HFF-Myc (cell line): ENCODE data around the gene CSTPP1.

Experiments used
- DNase-seq: peaks from one replicate; pipeline ENCODE4 v3.0.0-alpha.2; 2011; ENCODE audit warnings: low read depth; ENCODE audit errors: extremely low read depth
- H3K4me3 ChIP-seq: replicated peaks from 2 replicates; pipeline ENCODE4 v1.5.1; 2011; ENCODE audit warnings: low read depth, mild to moderate bottlenecking, control low read depth, low read length
- CTCF ChIP-seq: IDR thresholded peaks from 2 replicates; pipeline ENCODE4 v1.5.1; 2012; ENCODE audit warnings: mild to moderate bottlenecking, low read depth, low read length, control low read depth; ENCODE audit errors: missing control alignments

The CSTPP1 gene

GRCh38 chr11:46892838-46893237, 43.7 kb upstream of the CSTPP1 start:
- DNase-seq: no peak
- no peak overlapping the region for H3K4me3 ChIP-seq
- no peak for TF ChIP-seq CTCF

- no peak for TF ChIP-seq CTCF
- H3K4me3 ChIP-seq: no peak overlapping the region
- DNase-seq: no peak
Measured at GRCh38 chr11:46894506-46894905, 42.1 kb upstream of the CSTPP1 start.

GRCh38 chr11:46894961-46895360, 41.6 kb upstream of the CSTPP1 start:
- no peak for TF ChIP-seq CTCF
- DNase-seq: no peak
- H3K4me3 ChIP-seq: no peak overlapping the region

- no peak overlapping the region for H3K4me3 ChIP-seq
- DNase-seq: no peak
- TF ChIP-seq CTCF: no peak
Measured at GRCh38 chr11:46895821-46896220, 40.7 kb upstream of the CSTPP1 start.

GRCh38 chr11:46896719-46897406, 39.7 kb upstream of the CSTPP1 start:
- no peak overlapping the region for H3K4me3 ChIP-seq
- no peak for DNase-seq
- TF ChIP-seq CTCF: peak; percentile 25

GRCh38 chr11:46898396-46899095, 38.0 kb upstream of the CSTPP1 start:
- no peak for TF ChIP-seq CTCF
- no peak overlapping the region for H3K4me3 ChIP-seq
- DNase-seq: no peak
